ENCODE results near the gene KRTAP22-1.

GRCh38 chr21:30605968-30606367 is 5.1 kb downstream of the KRTAP22-1 start:
- TF ChIP-seq CTCF (IDR thresholded peaks at IDR 0.05; ENCODE audit: low read depth, low read length) (no peak), POLR2A (IDR thresholded peaks at IDR 0.05; ENCODE audit: extremely low read depth, insufficient read length) (no peak)

Data from NB4 (cell line).